ENCODE measurements around the gene NAPSA. TPM values are rescaled to one million over a fixed set of nuclear protein-coding genes. Genes with fewer than 3 reads are reported as not detected.

The NAPSA gene
- polyA plus RNA-seq, 1 experiment: 0.32 TPM

DNA sequence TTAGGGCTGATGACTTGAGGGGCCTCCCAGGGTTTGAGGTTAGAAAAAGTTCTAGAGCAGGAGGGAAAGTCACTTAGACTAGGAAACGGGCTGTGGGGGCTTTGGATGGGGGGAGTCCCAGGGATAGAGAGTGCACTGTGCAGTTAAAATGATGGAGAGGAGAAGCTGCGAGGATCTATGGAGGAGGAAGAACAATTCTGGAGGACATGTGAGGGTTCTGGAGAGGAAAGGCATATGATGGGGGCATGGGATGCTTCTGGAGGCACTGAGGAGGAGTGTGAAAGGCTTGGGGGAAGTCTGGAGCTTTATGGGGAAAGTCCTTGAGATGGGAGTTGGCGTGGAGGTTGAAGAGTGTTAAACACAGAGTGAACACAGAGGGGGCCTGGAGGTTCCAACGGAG is 38.4 kb downstream of the NAPSA start:
- DNase-seq (ENCODE audit: low read depth): no peak
- POLR2A ChIA-PET: no interaction called here
- Histone ChIP-seq H3K27me3 (ENCODE audit: control insufficient read depth, insufficient read depth, low read length) (peaks cover 21% of the 10 kb centered on the region), H3K36me3 (ENCODE audit: control insufficient read depth, insufficient read depth, low read length) (no peaks in the 10 kb centered on the region), H3K4me3 (ENCODE audit: low read depth, low read length) (no peak overlapping the region)
- TF ChIP-seq, protein P1, sequence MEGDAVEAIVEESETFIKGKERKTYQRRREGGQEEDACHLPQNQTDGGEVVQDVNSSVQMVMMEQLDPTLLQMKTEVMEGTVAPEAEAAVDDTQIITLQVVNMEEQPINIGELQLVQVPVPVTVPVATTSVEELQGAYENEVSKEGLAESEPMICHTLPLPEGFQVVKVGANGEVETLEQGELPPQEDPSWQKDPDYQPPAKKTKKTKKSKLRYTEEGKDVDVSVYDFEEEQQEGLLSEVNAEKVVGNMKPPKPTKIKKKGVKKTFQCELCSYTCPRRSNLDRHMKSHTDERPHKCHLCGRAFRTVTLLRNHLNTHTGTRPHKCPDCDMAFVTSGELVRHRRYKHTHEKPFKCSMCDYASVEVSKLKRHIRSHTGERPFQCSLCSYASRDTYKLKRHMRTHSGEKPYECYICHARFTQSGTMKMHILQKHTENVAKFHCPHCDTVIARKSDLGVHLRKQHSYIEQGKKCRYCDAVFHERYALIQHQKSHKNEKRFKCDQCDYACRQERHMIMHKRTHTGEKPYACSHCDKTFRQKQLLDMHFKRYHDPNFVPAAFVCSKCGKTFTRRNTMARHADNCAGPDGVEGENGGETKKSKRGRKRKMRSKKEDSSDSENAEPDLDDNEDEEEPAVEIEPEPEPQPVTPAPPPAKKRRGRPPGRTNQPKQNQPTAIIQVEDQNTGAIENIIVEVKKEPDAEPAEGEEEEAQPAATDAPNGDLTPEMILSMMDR (IDR thresholded peaks at IDR 0.05; ENCODE audit: insufficient read depth, low read depth, low read length): no peak
- CTCF ChIA-PET: interaction anchor here (0.7 kb wide), 2 partner anchors 22 to 581 kb away, joined by 3 to 4 read pairs; no protein-coding TSS in a partner anchor

DNA sequence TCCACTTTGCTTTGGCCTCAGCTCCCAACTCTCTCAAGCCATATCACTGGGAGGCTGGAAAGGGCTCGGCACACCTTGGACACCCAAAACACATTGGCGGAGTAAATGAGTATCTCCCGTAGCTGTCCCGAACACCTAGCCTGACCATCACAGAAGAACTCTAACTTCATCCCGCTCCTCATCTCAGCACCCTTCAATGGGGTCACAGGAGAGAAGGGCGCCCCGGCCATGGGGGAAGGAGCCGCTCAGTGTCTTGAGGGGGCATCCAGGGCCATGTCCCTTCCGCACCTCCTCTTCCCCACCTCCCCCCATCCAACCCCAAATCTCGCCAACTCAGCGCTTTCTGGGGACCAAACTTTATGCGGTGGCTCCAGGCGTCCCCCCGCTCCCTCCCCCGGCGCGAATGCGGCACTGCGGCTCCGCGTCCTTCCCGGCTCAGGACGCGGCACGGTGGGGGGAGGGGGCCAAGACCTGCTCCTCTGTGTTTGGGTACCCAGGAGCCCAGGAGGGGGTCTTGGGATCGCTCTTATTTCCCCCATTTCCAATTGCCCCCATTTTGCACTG is 39.3 kb downstream of the NAPSA start:
- Histone ChIP-seq H3K36me3 (ENCODE audit: control insufficient read depth, insufficient read depth, low read length) (no peaks in the 10 kb centered on the region), H3K4me3 (ENCODE audit: low read depth, low read length) (no peak overlapping the region), H3K27me3 (ENCODE audit: control insufficient read depth, insufficient read depth, low read length) (peaks cover 16% of the 10 kb centered on the region)
- POLR2A ChIA-PET: no interaction called here
- CTCF ChIA-PET: interaction anchor here (0.7 kb wide), 2 partner anchors 21 to 582 kb away, joined by 3 to 4 read pairs; no protein-coding TSS in a partner anchor
- TF ChIP-seq, protein P1 (IDR thresholded peaks at IDR 0.05; ENCODE audit: insufficient read depth, low read depth, low read length): no peak
- no peak for DNase-seq (ENCODE audit: low read depth)

DNA sequence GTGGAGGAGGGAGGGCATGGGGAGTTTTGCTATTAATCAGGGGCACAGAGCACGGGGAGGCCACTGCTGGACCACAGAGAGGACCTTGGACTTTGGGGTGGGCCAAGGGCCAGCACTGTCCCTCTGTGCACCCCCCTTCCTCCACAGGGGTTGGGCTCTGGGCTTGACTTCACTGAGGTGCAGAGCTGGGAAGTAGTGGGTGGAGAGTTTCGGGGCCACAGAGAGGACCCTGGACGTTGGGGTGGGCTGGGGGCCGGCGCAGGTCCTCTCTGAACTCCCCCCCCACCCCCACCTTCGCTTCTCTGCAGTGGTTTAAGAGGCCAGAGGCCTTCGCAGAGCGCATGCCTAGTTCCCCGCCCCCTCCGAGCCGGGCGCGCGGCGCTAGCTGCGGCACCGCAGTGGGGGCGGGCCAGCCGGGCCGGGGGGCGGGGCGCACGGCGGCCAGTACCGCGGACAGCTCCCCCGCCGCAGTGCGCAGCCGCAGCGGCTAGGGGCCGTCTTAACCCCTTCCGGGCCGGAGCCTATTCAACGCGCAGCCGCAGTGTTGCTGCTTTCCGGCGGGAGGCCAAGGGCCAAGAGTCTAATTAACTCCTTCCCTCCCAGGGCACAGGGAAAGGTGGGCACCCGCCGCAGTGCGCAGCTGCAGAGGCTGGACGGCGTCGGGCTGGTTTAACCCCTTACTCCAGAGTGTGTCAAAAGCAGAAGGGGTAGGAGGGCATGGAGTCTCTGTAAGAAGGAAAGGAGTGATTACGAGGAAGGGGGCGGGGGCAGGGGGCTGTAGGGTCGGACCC is 39.9 kb downstream of the NAPSA start:
- CTCF ChIA-PET: interaction anchor here (0.7 kb wide), 1 partner anchor 698 kb away, joined by 3 read pairs; no protein-coding TSS in a partner anchor
- Histone ChIP-seq H3K36me3 (ENCODE audit: control insufficient read depth, insufficient read depth, low read length) (no peaks in the 10 kb centered on the region), H3K4me3 (ENCODE audit: low read depth, low read length) (no peak overlapping the region), H3K27me3 (ENCODE audit: control insufficient read depth, insufficient read depth, low read length) (peaks cover 14% of the 10 kb centered on the region)
- no peak for DNase-seq (ENCODE audit: low read depth)
- POLR2A ChIA-PET: no interaction called here
- TF ChIP-seq, protein P1 (IDR thresholded peaks at IDR 0.05; ENCODE audit: insufficient read depth, low read depth, low read length): no peak

DNA sequence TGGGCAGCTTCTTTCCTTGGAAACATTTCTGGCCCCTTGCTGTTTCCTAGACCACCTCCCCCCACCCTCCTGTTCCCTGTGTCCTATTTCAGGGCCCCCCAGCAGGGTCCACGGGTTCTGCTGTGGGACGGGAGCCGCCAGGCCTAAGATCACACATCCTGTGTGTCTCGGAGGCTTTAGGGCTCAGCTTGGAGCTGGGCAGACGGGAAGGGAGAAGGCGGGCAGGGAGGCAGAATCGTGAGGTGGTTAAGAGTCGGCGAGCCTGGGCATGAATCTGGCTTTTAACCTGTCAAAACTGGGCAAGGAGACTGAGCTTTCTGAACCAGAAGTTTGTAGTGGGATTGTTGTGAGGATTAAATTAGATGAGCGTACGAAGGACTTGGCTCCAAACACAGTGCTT is 41.1 kb downstream of the NAPSA start:
- Histone ChIP-seq H3K27me3 (ENCODE audit: control insufficient read depth, insufficient read depth, low read length) (peaks cover 6% of the 10 kb centered on the region), H3K36me3 (ENCODE audit: control insufficient read depth, insufficient read depth, low read length) (no peaks in the 10 kb centered on the region), H3K4me3 (ENCODE audit: low read depth, low read length) (no peak overlapping the region)
- TF ChIP-seq, protein P1 (IDR thresholded peaks at IDR 0.05; ENCODE audit: insufficient read depth, low read depth, low read length): no peak
- ChIA-PET CTCF (interaction anchor here (0.6 kb wide), 1 partner anchor 122 kb away, joined by 3 read pairs; no protein-coding TSS in a partner anchor), POLR2A (no interaction called here)
- DNase-seq (ENCODE audit: low read depth): no peak

DNA sequence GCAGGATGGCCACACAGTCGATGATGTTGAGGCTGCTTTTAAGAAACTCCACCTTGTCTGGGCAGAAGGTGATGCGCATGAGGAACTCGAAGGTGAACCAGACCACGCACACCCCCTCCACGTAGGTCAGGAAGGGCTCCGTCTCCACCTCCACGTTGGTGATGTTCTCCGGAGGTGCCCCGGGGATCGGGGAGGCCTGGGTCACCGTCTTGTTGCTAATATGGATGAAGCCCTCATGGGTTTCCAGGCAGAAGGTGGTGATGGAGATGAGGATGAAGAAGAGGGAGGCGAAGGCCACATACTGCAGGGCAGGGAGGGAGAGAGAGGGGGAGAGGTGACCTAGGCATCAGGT is 41.7 kb downstream of the NAPSA start:
- POLR2A ChIA-PET: no interaction called here

More for the DNA sequence above, 41.7 kb downstream of the NAPSA start:
- no peak overlapping the region for H3K4me3 ChIP-seq (ENCODE audit: low read depth, low read length)
- TF ChIP-seq, protein P1 (IDR thresholded peaks at IDR 0.05; ENCODE audit: insufficient read depth, low read depth, low read length): no peak
- no peaks in the 10 kb centered on the region for H3K36me3 ChIP-seq (ENCODE audit: control insufficient read depth, insufficient read depth, low read length)
- DNase-seq (ENCODE audit: low read depth): no peak
- H3K27me3 ChIP-seq (ENCODE audit: control insufficient read depth, insufficient read depth, low read length): peaks cover 5% of the 10 kb centered on the region
- CTCF ChIA-PET: no interaction called here
